A549 (cell line): ENCODE measurements around the gene SEC16B. TPM values are rescaled to one million over a fixed set of nuclear protein-coding genes. Genes with fewer than 3 reads are reported as not detected.

Experiments
- ATAC-seq, 2 experiments: fragments of 200-7000 bp in 1 of 2; fragments of >200 bp in 1 of 2; cut with Nextera tagmentation in 1 of 2; cut with Tn5 transposase in 1 of 2; 3 replicates each; pipeline versions ENCODE4 v1.8.0 to v1.9.1; 2018 to 2020; ENCODE audit warnings: mild to moderate bottlenecking in 1 of 2, moderate library complexity in 1 of 2
- CTCF ChIA-PET: fragments of 300-600 bp; sonication (Branson Sonifier 250); formaldehyde crosslinking; extraction: SDS; loops from one replicate; lab custom pipeline; 2021; ENCODE audit warnings: antibody characterized with exemption, inconsistent platforms; lab: Yijun Ruan, JAX
- POLR2A ChIA-PET: fragments of 350-600 bp; formaldehyde crosslinking; extraction: SDS; loops from one replicate; lab custom pipeline; 2021; ENCODE audit warnings: antibody characterized with exemption, inconsistent platforms; lab: Yijun Ruan, JAX
- DNase-seq, 2 experiments: peaks; one replicate each; pipeline versions ENCODE4 v3.0.0 to v3.0.0-alpha.2; 2011 to 2016; ENCODE audit warnings: low read depth in 1 of 2, low spot score in 1 of 2
- FAIRE-seq: peaks from 2 replicates; lab custom pipeline; 2011; peaks lifted over from hg19 to GRCh38; lab: Jason Lieb, UNC
- H3K27ac ChIP-seq, 2 experiments: fragments of >200 bp; sonication (Bioruptor Twin); formaldehyde crosslinking; 3 replicates each; pipeline ENCODE4 v1.5.1; 2016 to 2017
- H3K4me1 ChIP-seq: fragments of >200 bp; sonication (Bioruptor Twin); formaldehyde crosslinking; 3 replicates; pipeline ENCODE4 v1.6.1; 2016
- H3K4me2 ChIP-seq: fragments of >200 bp; sonication (Bioruptor Twin); formaldehyde crosslinking; 3 replicates; pipeline ENCODE4 v1.6.1; 2016
- H3K4me3 ChIP-seq: fragments of >200 bp; sonication (Bioruptor Twin); formaldehyde crosslinking; 3 replicates; pipeline ENCODE4 v1.5.1; 2016
- H3K9me3 ChIP-seq: fragments of >200 bp; sonication (Bioruptor Twin); formaldehyde crosslinking; 3 replicates; pipeline ENCODE4 v1.6.1; 2016
- BCL3 ChIP-seq: fragments of >200 bp; sonication (Bioruptor Twin); formaldehyde crosslinking; IDR thresholded peaks from 3 replicates; pipeline ENCODE4 v1.6.1; 2016
- BHLHE40 ChIP-seq: IDR thresholded peaks from 2 replicates; pipeline ENCODE4 v1.6.1; 2012; ENCODE audit warnings: low read depth, low read length, inconsistent platforms
- EHMT2 ChIP-seq: fragments of 200-600 bp; sonication (generic); IDR thresholded peaks from 2 replicates; pipeline ENCODE4 v1.6.1; 2016; ENCODE audit warnings: antibody characterized with exemption, low read depth, mild to moderate bottlenecking, moderate library complexity
- EP300 ChIP-seq, 2 experiments: fragments of >200 bp; sonication (Bioruptor Twin); formaldehyde crosslinking; IDR thresholded peaks; 2 replicates in 1 of 2; 3 replicates in 1 of 2; pipeline ENCODE4 v1.6.1; 2016 to 2017
- ESRRA ChIP-seq: fragments of 150-350 bp; IDR thresholded peaks from 2 replicates; pipeline ENCODE4 v1.6.1; 2014; ENCODE audit warnings: mild to moderate bottlenecking, low read length, borderline replicate concordance
- FOSB ChIP-seq: fragments of 250-450 bp; sonication (Bioruptor Pico); IDR thresholded peaks from 2 replicates; pipeline ENCODE4 v1.5.0; 2020; ENCODE audit warnings: mild to moderate bottlenecking, moderate library complexity
- HMGXB4 ChIP-seq: fragments of 250-450 bp; sonication (Bioruptor Pico); IDR thresholded peaks from 2 replicates; pipeline ENCODE4 v1.5.0; 2021; ENCODE audit warnings: mild to moderate bottlenecking, moderate library complexity, borderline replicate concordance
- HOXA7 ChIP-seq: fragments of 250-450 bp; sonication (Bioruptor Pico); IDR thresholded peaks from 2 replicates; pipeline ENCODE4 v1.5.0; 2020; ENCODE audit warnings: mild to moderate bottlenecking, moderate library complexity
- HOXB5 ChIP-seq: fragments of 250-450 bp; sonication (Bioruptor Pico); IDR thresholded peaks from 2 replicates; pipeline ENCODE4 v1.5.0; 2020; ENCODE audit warnings: mild to moderate bottlenecking, moderate library complexity
- JUN ChIP-seq, 2 experiments: fragments of >200 bp; sonication (Bioruptor Twin); formaldehyde crosslinking; IDR thresholded peaks; 2 replicates in 1 of 2; 3 replicates in 1 of 2; pipeline ENCODE4 v1.6.1; 2016 to 2017
- JUNB ChIP-seq: fragments of >200 bp; sonication (Bioruptor Twin); formaldehyde crosslinking; IDR thresholded peaks from 2 replicates; pipeline ENCODE4 v1.6.1; 2016
- KDM1A ChIP-seq: fragments of 200-600 bp; sonication (generic); IDR thresholded peaks from 2 replicates; pipeline ENCODE4 v1.6.1; 2016; ENCODE audit warnings: low read depth, mild to moderate bottlenecking
- KDM5A ChIP-seq: fragments of 200-600 bp; sonication (generic); IDR thresholded peaks from 2 replicates; pipeline ENCODE4 v1.6.1; 2016; ENCODE audit warnings: antibody characterized with exemption, mild to moderate bottlenecking
- MAFK ChIP-seq: fragments of 450-650 bp; IDR thresholded peaks from 2 replicates; pipeline ENCODE4 v1.6.1; 2014; ENCODE audit not compliant: partially characterized antibody
- MYC ChIP-seq: IDR thresholded peaks from 2 replicates; pipeline ENCODE4 v1.6.1; 2012; ENCODE audit warnings: mild to moderate bottlenecking, inconsistent platforms, low read length, improper control_type of control experiment, borderline replicate concordance
- NFE2L2 ChIP-seq: fragments of 150-350 bp; conservative IDR thresholded peaks from 2 replicates; pipeline ENCODE4 v1.6.1; 2014; ENCODE audit warnings: low read length
- REST ChIP-seq: fragments of 200-600 bp; sonication (generic); IDR thresholded peaks from 2 replicates; pipeline ENCODE4 v1.6.1; 2016; ENCODE audit warnings: antibody characterized with exemption, mild to moderate bottlenecking, moderate library complexity
- RNF2 ChIP-seq: fragments of 200-600 bp; sonication (generic); IDR thresholded peaks from 2 replicates; pipeline ENCODE4 v1.6.1; 2016; ENCODE audit warnings: low read depth, mild to moderate bottlenecking, antibody characterized with exemption, moderate library complexity, borderline replicate concordance
- TFCP2L1 ChIP-seq: fragments of 250-450 bp; sonication (Bioruptor Pico); IDR thresholded peaks from 2 replicates; pipeline ENCODE4 v1.5.0; 2021; ENCODE audit warnings: mild to moderate bottlenecking
- USF2 ChIP-seq: fragments of 450-650 bp; IDR thresholded peaks from 2 replicates; pipeline ENCODE4 v1.6.1; 2014; ENCODE audit warnings: antibody characterized with exemption
- ZFP36 ChIP-seq: fragments of 450-650 bp; IDR thresholded peaks from 2 replicates; pipeline ENCODE4 v1.6.1; 2014; ENCODE audit warnings: borderline replicate concordance; ENCODE audit not compliant: partially characterized antibody
- ZNF302 ChIP-seq: fragments of 250-450 bp; sonication (Bioruptor Pico); IDR thresholded peaks from 2 replicates; pipeline ENCODE4 v1.9.0; 2021; ENCODE audit warnings: inconsistent platforms, mild to moderate bottlenecking, moderate library complexity
- WGBS: methylation state at CpG from one replicate; pipeline ENCODE4 v1.1.6; 2017; ENCODE audit errors: missing lambda C conversion rate; 5-methylcytosine and 5-hydroxymethylcytosine counted together
- polyA plus RNA-seq, 4 experiments: library from polyadenylated mRNA; depleted of rRNA in 3 of 4; stranded (reverse); fragments of >200 nt; fragmentation: RNase III in 1 of 4; extraction: RNeasy Plus Mini Kit Qiagen cat#74134 plus additional on column Dnase treatment in 1 of 4; gene quantifications; 2 replicates in 3 of 4; 3 replicates in 1 of 4; pipeline ENCODE4 v1.2.3, GENCODE V29; 2011 to 2017
- TF ChIP-seq, protein P1 (sequence below): IDR thresholded peaks from 2 replicates; pipeline ENCODE4 v1.6.1; 2012
- TF ChIP-seq, protein P2 (sequence below): fragments of 150-350 bp; IDR thresholded peaks from 2 replicates; pipeline ENCODE4 v1.6.1; 2014; ENCODE audit warnings: low read depth, mild to moderate bottlenecking, low read length

Gene SEC16B
- polyA plus RNA-seq, 2 of the 4 experiments (the other 2 are of a cell fraction): 1.3 to 2.6 TPM

DNA sequence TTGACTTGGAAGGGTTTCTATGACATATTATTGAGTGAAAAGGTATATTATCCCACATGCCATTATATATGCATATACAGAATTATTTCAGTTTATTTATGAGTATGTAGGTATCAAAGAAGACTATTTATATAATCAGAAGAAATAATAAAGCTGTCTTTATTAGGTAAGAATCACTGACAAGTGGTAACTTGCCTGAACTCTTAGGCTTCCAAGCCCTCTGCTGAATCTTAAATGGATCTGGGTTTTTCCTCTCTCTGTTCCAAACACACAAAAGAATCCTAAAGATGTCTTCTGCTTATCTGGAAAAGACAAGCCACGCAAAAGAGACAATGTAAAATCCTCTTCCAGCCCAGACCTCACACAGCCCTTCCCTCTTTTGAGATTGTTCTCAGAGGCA, 14.9 kb upstream of the SEC16B start:
- no peak overlapping the region for H3K27ac ChIP-seq
- FAIRE-seq (no peak), ATAC-seq (no peak), DNase-seq (no peak)
- CTCF ChIA-PET: interaction anchor here (1.3 kb wide), 1 partner anchor 10 kb away, joined by 3 read pairs; no protein-coding TSS in a partner anchor
- WGBS: 50% methylated on average over 1 of the region's 1 CpG
- POLR2A ChIA-PET: no interaction called here
- H3K4me3 ChIP-seq: no peak overlapping the region
- no peak overlapping the region for H3K4me2 ChIP-seq
- H3K9me3 ChIP-seq: no peaks in the 10 kb centered on the region
- TF ChIP-seq REST (no peak), KDM5A (no peak), ZFP36 (no peak), EHMT2 (no peak), ZNF302 (CRISPR knock-in tag) (no peak), HOXA7 (CRISPR knock-in tag) (no peak), JUNB (no peak), NFE2L2 (no peak), FOSB (CRISPR knock-in tag) (no peak), HOXB5 (CRISPR knock-in tag) (no peak), BCL3 (no peak), ESRRA (no peak), EP300 (IDR thresholded peaks at IDR 0.05) (no peak), HMGXB4 (CRISPR knock-in tag) (no peak)
- H3K4me1 ChIP-seq: no peaks in the 10 kb centered on the region

DNA sequence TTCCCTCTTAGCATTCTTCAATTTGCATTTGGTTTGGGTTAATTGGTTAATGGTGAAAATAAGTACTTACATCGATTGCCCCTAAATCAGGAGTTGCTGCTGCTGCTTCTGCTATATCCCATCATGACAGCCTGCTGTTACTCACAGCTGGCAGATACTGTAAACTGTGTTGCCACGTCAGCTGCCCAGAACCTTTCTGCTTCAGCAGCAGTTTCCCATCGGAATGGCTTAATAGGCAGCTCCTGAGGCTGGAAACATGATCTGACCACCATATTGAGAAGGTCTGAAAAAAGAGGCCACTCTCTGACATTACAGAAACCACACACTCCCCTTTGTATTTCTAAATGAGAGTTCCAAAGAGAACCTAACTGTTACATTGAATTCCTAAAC, 14.3 kb upstream of the SEC16B start:
- Histone ChIP-seq H3K9me3 (no peaks in the 10 kb centered on the region), H3K4me3 (no peak overlapping the region), H3K27ac (no peak overlapping the region), H3K4me2 (no peak overlapping the region), H3K4me1 (no peaks in the 10 kb centered on the region)
- no peak for FAIRE-seq
- TF ChIP-seq MAFK (peak; percentile 4), TFCP2L1 (CRISPR knock-in tag) (no peak)
- DNase-seq: peak in 1 of 2 experiments; percentile 34
- WGBS: 39% methylated on average over 3 of the region's 3 CpGs
- CTCF ChIA-PET: no interaction called here
- POLR2A ChIA-PET: no interaction called here
- ATAC-seq: peak; percentile 13 to 71; a peak in 4 of 6 replicates

DNA sequence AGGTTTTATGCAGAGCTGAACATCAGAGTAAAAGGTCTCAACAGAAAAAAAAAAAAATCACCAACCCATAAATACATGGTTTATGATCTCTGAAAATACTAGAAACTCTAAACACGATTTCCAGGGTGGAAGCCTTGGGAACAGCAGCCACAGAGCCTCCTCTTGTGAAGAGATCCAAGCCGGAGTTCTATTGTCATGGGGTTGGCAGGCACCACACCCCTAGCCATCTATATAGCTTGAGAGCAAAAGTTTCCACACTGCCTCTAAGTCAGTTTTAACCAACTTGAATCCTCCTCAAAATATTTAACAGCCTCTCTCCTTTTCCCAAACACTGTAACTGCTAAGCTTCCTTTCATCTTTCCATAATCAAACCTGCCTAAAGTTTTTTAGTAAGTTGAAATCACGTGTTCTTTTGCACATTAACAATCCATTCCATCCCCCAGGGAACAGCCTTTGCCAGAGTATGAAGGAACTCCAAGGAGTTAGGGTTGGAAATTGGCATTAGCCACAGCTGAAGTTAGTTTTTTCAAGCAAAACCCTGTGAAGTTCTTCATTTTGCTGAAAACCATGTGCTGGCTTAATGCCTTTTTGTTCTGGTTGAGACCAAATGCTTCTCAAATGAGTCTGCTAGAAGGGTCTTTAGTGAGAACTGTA, 13.8 kb upstream of the SEC16B start:
- H3K27ac ChIP-seq: no peak overlapping the region
- H3K9me3 ChIP-seq: no peaks in the 10 kb centered on the region
- ChIA-PET POLR2A (no interaction called here), CTCF (interaction anchor here (2.1 kb wide), 1 partner anchor 48 kb away, joined by 6 read pairs; no protein-coding TSS in a partner anchor)
- no peak for DNase-seq
- ATAC-seq: no peak
- no peaks in the 10 kb centered on the region for H3K4me1 ChIP-seq
- WGBS: 37% methylated on average over 3 of the region's 3 CpGs
- H3K4me3 ChIP-seq: no peak overlapping the region
- no peak overlapping the region for H3K4me2 ChIP-seq
- FAIRE-seq: no peak
- no peak for TF ChIP-seq BHLHE40
- no peak for TF ChIP-seq ESRRA
- no peak for TF ChIP-seq NFE2L2
- TF ChIP-seq, protein P1, sequence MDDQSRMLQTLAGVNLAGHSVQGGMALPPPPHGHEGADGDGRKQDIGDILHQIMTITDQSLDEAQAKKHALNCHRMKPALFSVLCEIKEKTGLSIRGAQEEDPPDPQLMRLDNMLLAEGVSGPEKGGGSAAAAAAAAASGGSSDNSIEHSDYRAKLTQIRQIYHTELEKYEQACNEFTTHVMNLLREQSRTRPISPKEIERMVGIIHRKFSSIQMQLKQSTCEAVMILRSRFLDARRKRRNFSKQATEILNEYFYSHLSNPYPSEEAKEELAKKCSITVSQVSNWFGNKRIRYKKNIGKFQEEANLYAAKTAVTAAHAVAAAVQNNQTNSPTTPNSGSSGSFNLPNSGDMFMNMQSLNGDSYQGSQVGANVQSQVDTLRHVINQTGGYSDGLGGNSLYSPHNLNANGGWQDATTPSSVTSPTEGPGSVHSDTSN: no peak
- no peak for TF ChIP-seq KDM1A
- TF ChIP-seq RNF2: no peak
- no peak for TF ChIP-seq USF2
- TF ChIP-seq, protein P2, sequence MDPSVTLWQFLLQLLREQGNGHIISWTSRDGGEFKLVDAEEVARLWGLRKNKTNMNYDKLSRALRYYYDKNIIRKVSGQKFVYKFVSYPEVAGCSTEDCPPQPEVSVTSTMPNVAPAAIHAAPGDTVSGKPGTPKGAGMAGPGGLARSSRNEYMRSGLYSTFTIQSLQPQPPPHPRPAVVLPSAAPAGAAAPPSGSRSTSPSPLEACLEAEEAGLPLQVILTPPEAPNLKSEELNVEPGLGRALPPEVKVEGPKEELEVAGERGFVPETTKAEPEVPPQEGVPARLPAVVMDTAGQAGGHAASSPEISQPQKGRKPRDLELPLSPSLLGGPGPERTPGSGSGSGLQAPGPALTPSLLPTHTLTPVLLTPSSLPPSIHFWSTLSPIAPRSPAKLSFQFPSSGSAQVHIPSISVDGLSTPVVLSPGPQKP: no peak
- TF ChIP-seq JUN (IDR thresholded peaks at IDR 0.05): no peak
- TF ChIP-seq MYC: no peak
